Thyroid gland (tissue), 4 donors: Measurements from ENCODE around the gene NAT10. TPM values are rescaled to one million over a fixed set of nuclear protein-coding genes. Genes with fewer than 3 reads are reported as not detected.
A peak's percentile ranks its signal among the peaks of the same experiment; 100 is the strongest.

ENCODE experiments used
- DNase-seq, 2 donors: peaks; one replicate each; pipeline ENCODE4 v3.0.0-alpha.2; 2019
- H3K27ac ChIP-seq, 3 donors: fragments of 200-600 bp; sonication (generic); 1 replicate in 2 of 3; 2 replicates in 1 of 3; pipeline ENCODE4 v1.5.1; 2016 to 2019; ENCODE audit warnings: mild to moderate bottlenecking in 1 of 3, moderate library complexity in 1 of 3
- H3K27me3 ChIP-seq: fragments of 200-600 bp; sonication (generic); one replicate; pipeline ENCODE4 v1.5.1; 2019
- H3K36me3 ChIP-seq, 2 donors: fragments of 200-600 bp; sonication (generic); one replicate each; pipeline ENCODE4 v1.5.1; 2016 to 2019
- H3K4me1 ChIP-seq, 2 donors: fragments of 200-600 bp; sonication (generic); one replicate each; pipeline ENCODE4 v1.5.1; 2017 to 2019
- H3K4me3 ChIP-seq, 3 donors: fragments of 200-600 bp; sonication (generic); replicated peaks in 1 of 3; 1 replicate in 2 of 3; 2 replicates in 1 of 3; pipeline ENCODE4 v1.5.1; 2016; ENCODE audit warnings: mild to moderate bottlenecking in 1 of 3
- H3K9me3 ChIP-seq: fragments of 200-600 bp; sonication (generic); one replicate; pipeline ENCODE4 v1.5.1; 2017
- CTCF ChIP-seq, 6 experiments: fragments of 200-600 bp in 3 of 6; fragments of 450-650 bp in 3 of 6; sonication (generic) in 3 of 6; IDR thresholded peaks; one replicate each; pipeline ENCODE4 v1.5.1; 2016 to 2019; ENCODE audit warnings: antibody characterized with exemption in 6 of 6, mild to moderate bottlenecking in 2 of 6, inconsistent platforms in 1 of 6, moderate library complexity in 1 of 6
- POLR2A ChIP-seq, 2 donors: fragments of 450-650 bp; IDR thresholded peaks; one replicate each; pipeline ENCODE4 v1.6.1; 2017; ENCODE audit warnings: antibody characterized with exemption in 2 of 2, mild to moderate bottlenecking in 2 of 2, moderate library complexity in 1 of 2
- WGBS, 2 donors: methylation state at CpG; one replicate each; pipeline ENCODE4 v1.1.5; 2017; 5-methylcytosine and 5-hydroxymethylcytosine counted together
- intact Hi-C: fragments of 100-400 bp; cut with DNase I; formaldehyde crosslinking; loops from one replicate; pipeline ENCODE4 v1.15.1; 2023
- small RNA-seq: library from RNA; depleted of rRNA; stranded (forward); fragments of <200 nt; gene quantifications from one replicate; pipeline ENCODE3, GENCODE V24; 2016
- total RNA-seq, 4 donors: library from RNA; depleted of rRNA; stranded (reverse); fragments of >200 nt; gene quantifications; one replicate each; pipeline ENCODE4 v1.2.3, GENCODE V29; 2016

Gene NAT10
- total RNA-seq, 4 donors from 2014 or later = 25.9 to 32.9 (median 31.2) TPM

- no peaks in the 10 kb centered on the region for H3K27me3 ChIP-seq
- no peaks in the 10 kb centered on the region for H3K36me3 ChIP-seq
- TF ChIP-seq POLR2A (IDR thresholded peaks at IDR 0.05) (no peak), CTCF (IDR thresholded peaks at IDR 0.05) (no peak)
- H3K4me1 ChIP-seq = peaks cover 18 to 28% of the 10 kb centered on the region in 2 donors
- DNase-seq = no peak
- intact Hi-C loops = no loop called here
- WGBS, 2 donors = 92 to 95% methylated on average over 8 of the region's 8 CpGs
- H3K4me3 ChIP-seq = no peak overlapping the region
- H3K27ac ChIP-seq = no peak overlapping the region
- H3K9me3 ChIP-seq = no peaks in the 10 kb centered on the region
Observed at GRCh38 chr11:34190192-34191139, 85.0 kb downstream of the NAT10 start.

GRCh38 chr11:34191578-34191977 lies 86.1 kb downstream of the NAT10 start:
- Histone ChIP-seq H3K27ac (no peak overlapping the region), H3K27me3 (no peaks in the 10 kb centered on the region), H3K4me1 (peaks cover 12 to 18% of the 10 kb centered on the region in 2 donors), H3K36me3 (no peaks in the 10 kb centered on the region), H3K4me3 (no peak overlapping the region), H3K9me3 (no peaks in the 10 kb centered on the region)
- intact Hi-C loops = no loop called here
- TF ChIP-seq POLR2A (IDR thresholded peaks at IDR 0.05) (no peak), CTCF (IDR thresholded peaks at IDR 0.05) (no peak)
- WGBS, 2 donors = 95 to 98% methylated on average over 5 of the region's 5 CpGs
- DNase-seq = no peak

GRCh38 chr11:34192481-34193401 lies 87.3 kb downstream of the NAT10 start:
- Histone ChIP-seq H3K4me1 (peaks cover 12 to 16% of the 10 kb centered on the region in 2 donors), H3K4me3 (no peak overlapping the region), H3K9me3 (no peaks in the 10 kb centered on the region), H3K36me3 (no peaks in the 10 kb centered on the region), H3K27me3 (no peaks in the 10 kb centered on the region), H3K27ac (peak overlapping the region in 1 of 3 donors; percentile 38)
- 77 to 83% methylated on average over 12 to 13 of the region's 14 CpGs for WGBS, 2 donors
- peak in 1 of 2 donors; percentile 28 for DNase-seq
- TF ChIP-seq CTCF (IDR thresholded peaks at IDR 0.05) (no peak), POLR2A (IDR thresholded peaks at IDR 0.05) (no peak)
- intact Hi-C loops = no loop called here

- Histone ChIP-seq H3K9me3 (no peaks in the 10 kb centered on the region), H3K4me1 (no peaks in the 10 kb centered on the region), H3K27ac (no peak overlapping the region), H3K36me3 (no peaks in the 10 kb centered on the region), H3K27me3 (no peaks in the 10 kb centered on the region), H3K4me3 (no peak overlapping the region)
- WGBS, 2 donors = 82 to 88% methylated on average over 12 to 13 of the region's 13 CpGs
- no peak for DNase-seq
- TF ChIP-seq CTCF (IDR thresholded peaks at IDR 0.05) (no peak), POLR2A (IDR thresholded peaks at IDR 0.05) (no peak)
- intact Hi-C loops = no loop called here
Observed at GRCh38 chr11:34194576-34195335, 89.3 kb downstream of the NAT10 start.

Small RNA genes within 50 kb of the gene (small RNA-seq; reads per million reads assigned to genes)
- not detected for gene RF00019

Other genes with a start within 250 kb of the NAT10 start
- gene LMO2, start 213.6 kb upstream of the NAT10 start, total RNA-seq = 10 to 100 TPM; 20.7 to 51.5 (median 40.3) TPM
- gene CAPRIN1, start 53.9 kb upstream of the NAT10 start, total RNA-seq = 100 to 1,000 TPM; 164 to 207 (median 180) TPM